Measurements from ENCODE around the gene SMIM10L2A. TPM values are rescaled to one million over a fixed set of nuclear protein-coding genes. Genes with fewer than 3 reads are reported as not detected.
"Not testable (repeated sequence)": the region's sequence is repeated elsewhere in the genome, so short reads cannot be mapped to it uniquely, and the experiment has no call there.

Gene SMIM10L2A
- total RNA-seq, 1 experiment from 2014 or later, result 0.03 TPM

- no peak for DNase-seq (ENCODE audit: low read depth)
Observed at GRCh38 chrX:135449637-135450550, 28.1 kb downstream of the SMIM10L2A start.

- DNase-seq (ENCODE audit: low read depth), result no peak
Observed at GRCh38 chrX:135453381-135453780, 31.6 kb downstream of the SMIM10L2A start.

GRCh38 chrX:135454816-135455215 is 33.1 kb downstream of the SMIM10L2A start:
- no peak for DNase-seq (ENCODE audit: low read depth)

- not testable (repeated sequence) for DNase-seq (ENCODE audit: low read depth)
Observed at GRCh38 chrX:135461756-135462155, 40.0 kb downstream of the SMIM10L2A start.

- DNase-seq (ENCODE audit: low read depth), result peak; percentile 2
Observed at GRCh38 chrX:135463937-135464336, 42.2 kb downstream of the SMIM10L2A start.

- DNase-seq (ENCODE audit: low read depth), result no peak
Observed at GRCh38 chrX:135476378-135476777, 54.6 kb downstream of the SMIM10L2A start.

- peak; percentile 70 for DNase-seq (ENCODE audit: low read depth)
Observed at GRCh38 chrX:135477576-135477975, 55.8 kb downstream of the SMIM10L2A start.

Small RNAs within 50 kb of the gene (small RNA-seq; reads per million reads assigned to genes)
- gene RNA5SP515, result not detected

Other genes starting within 250 kb of the SMIM10L2A start
- 0.16 TPM in 1 of 2 replicates, not detected in the other for gene ETDA, start 169.9 kb upstream of the SMIM10L2A start, total RNA-seq (2014; rRNA removed; shearing (Covaris generic))
- gene ETDC, start 112.5 kb upstream of the SMIM10L2A start, total RNA-seq (2014; rRNA removed; shearing (Covaris generic)), result not detected in 2 replicates
- gene ZNF75D, start 77.8 kb upstream of the SMIM10L2A start, total RNA-seq (2014; rRNA removed; shearing (Covaris generic)), result 1.2 and 1.3 TPM in 2 replicates
- gene ZNF449, start 77.1 kb upstream of the SMIM10L2A start, total RNA-seq (2014; rRNA removed; shearing (Covaris generic)), result 2.1 and 2.3 TPM in 2 replicates
- gene INTS6L, start 98.7 kb downstream of the SMIM10L2A start, total RNA-seq (2014; rRNA removed; shearing (Covaris generic)), result 3.7 and 4.2 TPM in 2 replicates